Measurements from ENCODE around the gene BDKRB2.

DNA sequence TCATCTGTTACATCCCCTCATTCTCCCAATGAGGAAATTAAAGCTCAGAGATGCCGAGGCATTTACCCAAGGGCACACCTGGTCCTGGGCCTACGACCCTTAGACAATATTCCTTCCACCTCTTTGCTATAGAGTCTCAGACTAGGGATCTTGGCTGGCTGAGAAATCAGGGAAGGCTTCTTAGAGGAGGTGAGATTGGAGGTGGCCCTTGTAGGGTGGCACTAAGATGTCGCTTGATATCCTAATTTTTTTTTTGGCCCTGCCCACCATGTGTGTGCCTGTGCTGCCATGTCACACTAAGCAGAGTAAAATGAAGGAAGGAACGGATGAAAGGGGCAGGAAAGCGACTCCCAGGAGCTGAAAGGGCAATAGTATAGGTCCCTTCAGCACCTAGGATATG lies 20.6 kb downstream of the BDKRB2 start:
- TF ChIP-seq, protein P1, sequence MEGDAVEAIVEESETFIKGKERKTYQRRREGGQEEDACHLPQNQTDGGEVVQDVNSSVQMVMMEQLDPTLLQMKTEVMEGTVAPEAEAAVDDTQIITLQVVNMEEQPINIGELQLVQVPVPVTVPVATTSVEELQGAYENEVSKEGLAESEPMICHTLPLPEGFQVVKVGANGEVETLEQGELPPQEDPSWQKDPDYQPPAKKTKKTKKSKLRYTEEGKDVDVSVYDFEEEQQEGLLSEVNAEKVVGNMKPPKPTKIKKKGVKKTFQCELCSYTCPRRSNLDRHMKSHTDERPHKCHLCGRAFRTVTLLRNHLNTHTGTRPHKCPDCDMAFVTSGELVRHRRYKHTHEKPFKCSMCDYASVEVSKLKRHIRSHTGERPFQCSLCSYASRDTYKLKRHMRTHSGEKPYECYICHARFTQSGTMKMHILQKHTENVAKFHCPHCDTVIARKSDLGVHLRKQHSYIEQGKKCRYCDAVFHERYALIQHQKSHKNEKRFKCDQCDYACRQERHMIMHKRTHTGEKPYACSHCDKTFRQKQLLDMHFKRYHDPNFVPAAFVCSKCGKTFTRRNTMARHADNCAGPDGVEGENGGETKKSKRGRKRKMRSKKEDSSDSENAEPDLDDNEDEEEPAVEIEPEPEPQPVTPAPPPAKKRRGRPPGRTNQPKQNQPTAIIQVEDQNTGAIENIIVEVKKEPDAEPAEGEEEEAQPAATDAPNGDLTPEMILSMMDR (conservative IDR thresholded peaks at IDR 0.05; ENCODE audit: low read depth, low read length), result no peak
- TF ChIP-seq RFX5 (IDR thresholded peaks at IDR 0.05; ENCODE audit: low read depth, low read length), result no peak

All from IMR-90 (cell line).